ENCODE results near the gene IP6K2.

IP6K2 gene

DNA sequence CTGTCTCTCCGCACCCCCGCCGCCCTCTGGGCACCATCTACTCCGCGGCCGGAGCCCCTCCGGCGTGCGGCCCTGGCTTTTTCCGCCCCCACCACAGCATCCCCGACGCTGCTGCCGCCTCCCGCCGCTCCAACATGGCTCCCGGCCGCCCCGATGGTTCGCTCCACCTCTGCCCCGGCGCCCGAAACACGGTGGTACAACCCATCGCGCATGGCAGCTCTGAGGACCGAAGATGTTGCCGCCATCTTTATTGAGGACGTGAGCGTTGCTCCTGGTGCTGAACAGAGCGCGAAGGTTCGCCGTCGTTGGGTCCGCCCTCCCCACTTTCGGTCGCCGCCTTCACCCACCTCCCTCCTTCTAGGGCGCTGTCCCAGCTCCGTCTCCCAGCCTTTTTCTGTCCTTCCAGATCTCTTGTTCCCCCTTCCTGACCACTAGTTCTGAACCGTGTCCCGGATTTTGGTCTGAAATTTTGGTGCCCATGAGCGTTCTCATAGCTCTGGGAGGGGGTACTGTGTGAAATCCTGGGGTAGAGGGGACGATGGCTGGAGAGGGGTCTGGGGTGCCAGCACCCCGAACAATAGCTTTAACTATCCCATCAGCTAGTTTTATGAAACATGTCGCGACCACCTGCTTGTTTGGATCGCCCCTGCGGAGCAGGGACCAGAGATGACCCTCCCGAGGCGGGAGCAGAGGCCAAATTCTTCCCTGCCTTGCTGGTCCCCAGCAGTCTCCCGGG is 54.1 kb downstream of the IP6K2 start, which contains the start of gene CELSR3:
Gene CELSR3, minus strand, starts transcription at position 134 of the 736 bp plus-strand sequence. CDS start 252 bp downstream, outside the sequence.
- peak; percentile 60 for DNase-seq

DNA sequence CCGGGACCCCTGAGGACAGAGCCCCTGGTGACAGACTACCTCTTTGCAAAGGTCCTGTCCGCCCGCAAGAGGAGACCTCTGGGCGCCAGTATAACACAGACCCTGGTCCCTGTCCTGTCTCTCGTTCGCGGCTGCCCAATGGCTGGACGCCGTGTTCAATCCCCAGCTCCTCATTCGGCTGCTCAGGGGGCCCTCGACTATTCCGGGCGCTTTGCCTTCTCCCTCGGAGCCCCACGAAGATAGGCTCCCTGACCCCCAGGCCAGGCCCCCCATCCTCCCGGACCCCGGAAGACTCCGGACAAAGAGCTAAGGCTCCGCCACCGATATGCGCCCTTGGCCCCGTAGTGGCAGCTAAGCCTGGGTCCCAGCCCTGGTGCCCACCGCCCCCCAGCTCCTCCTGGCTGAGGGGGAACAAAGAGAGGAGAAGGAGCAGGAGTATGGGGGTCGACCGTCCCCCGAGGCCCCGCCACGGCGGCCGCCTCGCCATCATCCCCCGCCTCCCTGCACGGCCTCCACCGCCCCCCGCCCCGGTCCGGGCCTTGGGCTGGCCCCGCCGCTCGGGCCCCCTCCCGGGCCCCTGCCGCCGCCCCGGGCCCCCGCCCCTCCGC is 54.8 kb downstream of the IP6K2 start:
- no peak for DNase-seq

DNA sequence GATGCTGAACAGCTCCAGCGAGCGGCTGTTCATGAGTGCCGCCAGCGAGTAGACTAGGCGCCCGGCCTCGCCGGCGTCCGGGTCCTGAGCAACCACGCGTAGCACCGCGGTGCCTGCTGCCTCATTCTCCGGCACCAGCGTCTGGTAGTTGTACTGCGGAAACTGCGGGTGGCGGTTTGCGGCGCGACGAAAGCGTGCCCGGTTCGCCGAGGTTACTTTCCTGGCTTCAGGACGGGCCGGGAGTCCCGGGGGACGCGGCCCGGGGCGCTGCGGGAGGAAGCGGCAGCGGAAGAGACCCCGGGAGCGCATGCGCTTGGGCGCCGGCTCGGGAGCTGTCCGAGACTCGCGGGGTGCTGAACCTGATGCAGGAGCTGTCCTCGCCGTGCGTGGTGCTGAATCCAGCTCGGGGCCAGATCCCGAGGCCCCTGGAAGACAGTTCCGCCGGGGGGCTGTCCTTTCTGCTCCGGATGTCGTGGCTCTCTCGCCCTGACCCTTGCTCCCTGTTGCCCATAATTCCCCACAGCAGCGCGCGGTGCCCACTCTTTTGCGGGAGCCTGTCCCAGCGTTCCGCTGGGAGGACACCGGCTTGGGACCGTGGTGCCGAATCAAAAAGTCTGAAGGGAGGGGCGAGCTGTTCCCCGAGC is 55.4 kb downstream of the IP6K2 start:
- DNase-seq, result peak; percentile 66

DNA sequence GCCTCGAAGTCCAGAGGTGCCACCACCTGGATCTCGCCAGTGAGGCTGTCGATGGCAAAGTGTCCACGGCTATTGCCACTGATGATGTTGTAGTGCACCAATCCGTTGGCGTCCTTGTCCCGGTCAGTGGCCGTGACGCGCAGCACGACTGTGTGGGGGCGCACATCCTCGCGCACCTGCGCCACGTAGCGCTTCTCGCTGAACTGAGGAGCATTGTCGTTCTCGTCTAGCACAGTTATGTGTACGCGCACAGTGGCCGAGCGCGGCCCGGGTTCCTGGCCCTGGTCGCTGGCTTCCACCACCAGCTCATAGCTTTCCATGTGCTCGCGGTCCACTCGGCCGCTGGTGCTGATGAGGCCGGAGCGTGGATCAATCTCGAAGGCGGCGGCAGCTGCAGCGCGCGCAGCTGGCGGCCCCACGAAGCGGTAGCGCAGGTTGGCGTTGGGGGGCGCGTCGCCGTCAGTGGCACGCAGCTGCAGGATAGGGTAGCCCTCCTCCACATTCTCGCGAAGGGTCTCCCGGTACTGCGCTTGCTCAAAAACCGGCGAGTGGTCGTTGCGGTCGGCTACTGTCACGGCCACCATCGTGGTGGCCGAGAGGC is 56.1 kb downstream of the IP6K2 start:
- no peak for DNase-seq

DNA sequence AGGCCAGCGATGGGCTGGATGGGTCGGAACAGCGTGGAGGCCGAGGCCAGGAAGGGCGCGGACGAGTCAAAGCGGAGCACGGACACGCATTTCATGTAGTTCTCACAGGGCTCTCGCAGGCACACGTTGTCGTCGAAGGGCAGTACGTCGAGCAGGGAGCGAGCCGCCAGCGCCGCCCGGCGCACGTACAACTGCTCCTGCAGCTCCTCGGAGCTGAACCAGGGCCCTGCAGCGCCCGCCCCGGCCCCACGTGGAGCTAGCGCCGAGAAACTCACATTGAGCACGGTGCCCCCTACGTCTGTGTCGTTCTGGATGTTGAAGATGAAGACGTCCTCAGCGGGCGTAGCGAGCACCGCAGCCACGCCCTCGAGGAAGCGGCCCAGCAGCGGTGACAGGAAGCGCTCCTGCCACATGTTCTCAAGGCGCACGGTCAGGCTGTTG is 60.2 kb downstream of the IP6K2 start:
- DNase-seq, result no peak

DNA sequence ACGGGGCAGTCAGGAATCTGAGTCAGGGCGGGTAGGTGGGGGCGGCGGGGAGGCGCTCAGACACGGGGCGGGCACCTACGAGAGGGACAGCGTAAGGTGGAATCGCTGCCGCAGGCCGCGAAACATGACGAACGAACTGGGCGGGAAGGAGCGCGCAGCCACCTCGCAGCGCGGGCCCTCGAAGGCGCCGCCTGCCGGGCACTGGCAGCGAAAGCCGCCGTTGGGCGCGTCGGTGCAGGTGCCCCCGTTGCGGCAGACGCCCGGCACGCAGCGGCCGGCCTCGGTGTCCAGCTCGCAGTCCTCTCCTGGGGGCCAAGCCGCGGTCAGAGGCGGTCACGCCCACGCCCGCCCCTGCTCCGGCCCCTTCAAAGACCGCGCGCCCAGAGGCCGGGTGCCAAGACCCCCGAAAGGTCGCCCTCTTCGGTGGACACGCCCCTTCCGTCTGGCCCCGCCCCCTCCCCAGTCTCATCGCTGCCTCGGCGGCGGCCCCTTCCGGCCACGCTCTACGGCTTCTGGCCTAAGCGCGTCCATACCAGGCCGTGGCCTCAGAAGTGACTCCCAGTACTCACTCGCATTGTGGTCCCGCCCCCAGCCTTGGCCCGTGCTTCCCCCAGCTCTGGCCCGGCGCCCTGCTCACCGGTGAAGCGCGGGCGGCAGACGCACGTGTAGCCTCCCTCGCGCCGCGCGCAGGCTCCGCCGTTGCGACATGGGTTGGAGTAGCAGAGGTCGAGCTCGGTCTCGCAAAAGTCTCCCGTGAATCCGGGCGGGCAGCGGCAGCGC is 60.8 kb downstream of the IP6K2 start:
- peak; percentile 84 for DNase-seq

DNA sequence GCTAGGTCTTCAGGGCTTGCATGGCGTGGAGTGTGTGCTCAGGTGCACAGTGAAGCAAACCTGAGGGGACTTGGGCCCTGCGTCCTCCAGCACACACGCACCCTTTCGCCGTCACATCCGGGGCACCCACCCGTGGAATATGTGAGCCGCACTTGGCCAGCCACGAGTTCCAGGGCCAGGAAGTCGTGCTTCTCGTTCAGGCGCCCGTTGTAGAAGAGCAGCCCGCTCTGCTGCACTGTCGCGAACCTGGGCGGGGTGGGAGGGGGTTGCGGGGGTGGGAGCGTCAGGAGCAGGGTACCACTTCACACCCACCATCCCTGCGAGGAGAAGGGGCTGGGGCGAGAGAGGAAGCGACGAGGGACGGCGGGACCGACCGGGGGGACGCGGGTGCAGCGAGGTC is 61.4 kb downstream of the IP6K2 start:
- DNase-seq, result peak; percentile 48

DNA sequence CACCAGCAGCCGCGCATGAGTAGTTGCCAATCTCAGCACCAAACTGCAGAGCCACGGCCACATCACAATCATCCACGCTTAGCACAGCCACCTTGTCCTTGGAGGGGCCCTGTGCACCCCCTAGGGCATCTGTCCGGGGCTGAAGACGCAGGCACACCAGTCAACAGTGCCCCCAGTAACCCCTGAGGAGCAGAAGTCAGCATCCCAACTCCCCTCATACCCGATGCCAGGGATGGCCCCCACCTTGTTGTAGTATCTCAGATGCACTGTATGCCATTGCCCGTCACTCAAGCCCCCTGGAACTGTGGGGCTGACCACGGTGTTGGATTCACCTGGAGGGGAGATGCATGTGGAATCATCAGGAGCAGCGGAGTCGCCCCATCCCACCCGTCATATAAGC is 62.0 kb downstream of the IP6K2 start:
- DNase-seq, result no peak

DNA sequence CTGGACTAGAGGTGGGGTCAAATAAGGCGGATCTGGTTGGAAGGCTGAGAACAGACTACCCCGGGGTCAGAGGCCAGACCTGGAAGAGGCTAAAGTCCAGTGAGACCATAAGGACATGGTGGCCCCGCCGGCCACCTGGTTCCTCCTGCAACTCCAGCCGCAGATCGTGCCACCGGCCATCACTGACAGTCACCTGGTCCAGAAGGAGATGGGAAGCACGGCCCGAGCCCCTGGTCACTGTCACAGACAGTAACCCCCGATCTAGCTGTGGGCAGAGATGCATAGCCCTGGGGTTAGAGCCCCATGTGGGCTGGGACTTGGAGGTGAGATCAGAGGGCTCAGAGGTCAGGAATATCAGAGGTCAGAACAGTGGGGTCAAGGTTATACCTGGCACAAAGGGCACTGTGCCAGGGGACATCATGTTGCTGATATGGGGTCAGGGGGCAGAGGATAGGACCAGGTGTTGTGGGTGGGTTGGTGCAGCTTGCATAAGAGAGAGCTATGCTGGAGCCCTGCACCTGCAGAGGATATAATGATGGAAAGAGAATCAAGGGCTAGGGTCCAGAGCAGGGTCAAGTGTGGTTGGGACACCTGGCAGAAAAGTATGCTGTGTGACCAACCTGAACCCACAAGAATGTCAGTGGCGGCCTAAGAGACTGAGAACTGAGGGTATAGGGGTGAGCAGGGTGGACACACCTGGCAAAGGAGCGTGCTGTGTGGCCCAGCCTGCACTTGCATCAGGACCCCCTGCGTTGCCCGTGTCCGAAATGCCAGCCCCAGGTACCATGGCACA is 63.9 kb downstream of the IP6K2 start:
- DNase-seq, result no peak

DNA sequence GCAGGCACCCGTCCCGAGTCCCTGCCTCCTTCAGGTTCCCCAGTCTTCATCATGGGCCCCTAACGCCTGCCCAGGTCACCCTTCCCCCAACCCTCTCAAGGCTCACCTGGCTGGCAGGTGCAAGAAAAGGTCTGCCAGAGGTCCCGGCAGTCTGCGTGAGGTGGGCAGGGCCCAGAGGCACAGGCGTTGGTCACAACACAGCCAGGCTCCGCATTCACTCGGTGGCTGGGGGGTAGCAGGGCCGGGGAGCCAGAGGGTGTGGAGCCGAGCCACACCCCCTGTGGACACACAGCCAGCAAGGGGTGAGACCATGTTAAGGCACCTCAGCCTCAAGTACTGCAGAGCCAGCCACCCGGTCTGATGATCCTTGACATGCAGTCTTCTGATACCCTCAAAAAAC is 65.2 kb downstream of the IP6K2 start:
- DNase-seq, result no peak

DNA sequence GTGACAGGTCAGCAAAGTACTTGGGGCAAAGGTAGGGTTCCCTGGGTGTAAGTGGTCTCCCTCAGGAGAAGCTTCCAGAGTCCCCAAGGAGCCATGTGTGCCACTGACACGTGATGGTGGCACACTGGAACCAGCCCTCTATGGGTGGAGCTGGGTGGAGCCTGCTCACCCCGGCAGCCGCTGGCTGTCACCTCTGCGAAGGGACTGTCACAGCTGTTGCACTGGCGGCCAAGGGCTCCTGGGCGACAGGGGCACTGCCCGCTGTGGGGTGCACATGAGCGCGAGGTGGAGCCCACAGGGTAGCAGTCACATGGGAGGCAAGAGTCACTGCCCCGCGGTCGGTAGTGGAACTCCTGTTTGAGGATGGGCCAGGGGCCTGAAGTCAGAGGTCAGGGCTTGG is 66.3 kb downstream of the IP6K2 start:
- no peak for DNase-seq

DNA sequence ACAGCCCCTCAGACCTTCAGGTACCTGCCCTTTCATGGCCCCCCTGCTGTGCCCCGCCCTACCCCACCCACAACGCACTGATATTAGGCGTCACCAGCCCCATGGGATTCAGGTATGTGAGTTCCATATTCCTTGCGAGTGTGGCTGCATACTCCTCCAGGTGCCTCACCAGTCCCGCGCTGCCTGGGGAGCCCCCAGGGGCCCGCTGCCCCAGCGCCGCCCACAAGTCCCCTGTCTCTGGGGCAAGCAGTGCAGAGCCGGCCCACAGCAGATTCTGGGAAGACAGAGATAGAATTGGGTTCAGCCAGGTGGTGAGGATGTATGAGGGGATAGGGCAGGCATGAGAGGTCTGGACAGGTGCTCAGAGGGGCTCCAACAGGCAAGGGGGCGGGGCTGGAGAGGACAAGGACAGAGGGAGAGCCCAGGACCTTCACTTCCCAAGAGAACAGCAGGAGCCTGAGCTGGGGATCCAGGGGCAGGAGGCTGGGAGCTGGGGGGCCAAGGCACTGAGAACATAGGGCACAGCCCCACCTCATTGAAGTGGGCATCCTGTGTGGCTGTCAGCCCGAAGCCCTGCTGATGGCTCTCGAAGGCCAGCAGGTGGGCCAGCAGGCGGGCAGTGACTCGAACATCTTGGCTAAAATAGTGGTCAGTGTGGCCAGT is 68.7 kb downstream of the IP6K2 start:
- no peak for DNase-seq

DNA sequence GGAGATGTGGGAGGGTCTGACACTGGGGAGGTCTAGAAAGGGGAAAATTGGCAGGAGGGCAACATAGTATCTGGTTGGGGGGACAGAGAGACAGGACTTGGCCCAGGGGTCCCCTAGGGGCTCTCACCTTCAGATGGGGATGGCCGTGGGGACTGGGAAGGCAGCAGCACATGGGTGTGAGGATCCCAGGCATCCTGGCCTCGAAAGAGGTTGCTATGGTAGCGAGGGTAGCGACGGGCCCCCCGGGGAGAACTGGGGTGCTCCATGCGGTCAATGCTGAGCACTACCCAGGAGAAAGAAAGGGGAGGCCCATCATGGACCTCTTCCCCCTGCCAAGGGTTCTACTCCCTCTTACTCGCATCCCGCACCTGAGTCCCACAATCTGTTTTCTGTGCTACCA is 69.3 kb downstream of the IP6K2 start:
- no peak for DNase-seq

DNA sequence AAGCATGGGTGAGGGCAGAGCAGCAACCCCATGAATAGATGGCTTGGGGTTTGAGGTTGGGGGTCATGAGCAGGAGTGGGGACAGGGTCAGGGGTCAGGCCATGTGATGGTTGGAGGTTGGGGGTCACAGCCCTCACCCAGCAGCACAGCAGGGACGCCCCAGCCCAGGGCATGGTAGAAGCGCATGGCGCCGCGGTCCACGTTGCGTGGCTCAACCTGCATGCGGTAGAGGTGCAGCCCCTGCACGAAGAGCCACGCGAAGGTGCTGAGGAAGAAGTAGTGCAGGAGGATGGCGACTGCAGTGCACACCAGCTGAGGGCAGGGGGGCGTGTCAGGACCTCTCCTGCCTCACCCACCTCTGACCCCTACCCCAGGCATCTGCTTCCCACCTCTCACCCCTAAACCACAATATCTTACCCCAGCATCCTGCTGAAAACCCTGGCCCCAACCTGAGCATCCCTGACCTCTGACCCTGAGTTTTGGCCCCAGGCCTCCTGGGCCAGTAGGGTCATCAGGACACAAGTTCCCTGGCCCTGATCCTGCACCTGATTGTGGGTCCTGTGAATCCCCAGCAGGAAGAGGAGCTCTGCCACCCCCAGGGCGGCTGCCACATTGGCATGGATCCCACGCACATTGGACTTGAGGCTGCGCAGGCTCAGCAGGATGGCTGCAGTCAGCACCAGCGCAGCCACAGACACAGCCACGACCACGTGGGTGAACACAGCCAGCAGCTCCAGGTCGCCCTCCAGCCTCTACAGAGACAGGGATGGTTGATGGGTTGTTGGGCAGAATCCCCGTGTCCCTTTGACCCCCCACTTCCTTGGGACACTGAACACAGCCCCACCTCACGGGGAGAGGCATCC is 71.9 kb downstream of the IP6K2 start:
- no peak for DNase-seq

DNA sequence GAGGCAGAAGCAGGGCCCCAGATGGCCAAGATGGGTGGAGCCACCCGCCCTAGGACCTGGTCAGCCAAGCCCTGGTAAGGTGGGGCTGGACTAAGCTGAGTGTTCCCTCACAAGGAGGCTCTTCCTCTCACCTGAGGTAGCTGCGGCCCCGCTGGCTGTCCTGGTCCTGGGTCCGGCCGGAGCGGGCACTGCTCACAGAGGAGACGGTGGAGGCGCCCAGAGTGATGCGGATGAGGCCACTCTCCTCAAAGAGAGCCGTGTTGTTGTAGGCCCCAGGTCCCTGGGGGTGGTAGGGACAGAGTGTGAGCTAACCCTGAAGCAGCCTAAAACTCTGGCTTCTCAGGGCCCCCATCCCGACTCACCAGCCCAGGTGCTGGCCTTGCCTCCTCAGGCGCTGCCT is 74.4 kb downstream of the IP6K2 start:
- DNase-seq, result no peak

DNA sequence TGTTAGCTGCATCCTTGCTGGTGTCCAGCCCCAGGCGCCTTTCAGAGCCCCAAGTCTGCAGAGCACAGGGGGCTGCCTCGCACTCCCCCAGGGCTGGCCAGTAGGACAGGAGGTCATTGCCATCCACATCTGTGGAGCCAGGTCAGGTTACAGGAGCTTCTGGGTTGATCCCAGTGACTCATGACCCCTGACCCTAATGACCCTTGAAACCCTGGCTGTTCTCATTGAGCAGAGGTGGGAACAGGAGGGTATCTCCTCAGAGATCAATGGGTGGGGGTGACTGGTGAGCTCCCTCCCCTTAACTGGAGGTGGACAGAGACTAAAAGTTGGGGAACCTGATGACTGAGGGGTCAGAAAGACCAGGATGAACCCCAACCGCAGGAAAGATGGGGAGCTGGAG is 75.6 kb downstream of the IP6K2 start:
- DNase-seq, result no peak

DNA sequence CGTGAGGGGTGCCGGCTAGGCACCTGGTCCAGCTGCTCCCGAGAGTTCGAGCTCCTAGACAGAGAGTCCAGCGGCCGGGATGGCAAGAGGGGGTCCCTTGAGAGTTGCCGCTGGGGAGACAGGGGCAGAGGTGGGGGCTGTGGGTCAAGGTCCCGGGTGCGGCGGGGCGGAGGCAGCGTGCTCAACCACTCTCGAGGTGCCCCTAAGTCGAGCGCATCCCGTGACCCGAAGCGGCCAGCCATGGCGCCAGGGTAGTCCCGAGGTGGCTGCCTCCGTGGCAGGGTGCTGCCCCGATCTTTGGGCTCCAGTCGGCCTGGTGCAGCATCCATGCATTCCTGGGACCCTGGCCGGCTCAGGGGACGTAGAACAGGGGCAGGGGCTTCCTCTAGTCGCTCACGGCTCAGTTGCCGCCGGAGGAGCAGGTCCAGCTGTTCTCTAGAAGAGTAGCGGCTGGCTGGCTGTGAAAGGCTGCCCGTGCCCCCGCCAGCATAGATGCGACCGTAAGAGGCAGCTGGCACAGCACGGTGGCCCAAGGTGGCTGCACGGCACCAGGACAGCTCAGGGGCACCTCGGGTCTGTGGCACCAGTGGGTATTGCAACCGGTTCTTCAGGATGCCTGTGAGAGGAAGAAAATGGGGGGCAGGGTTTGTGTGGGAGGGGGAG is 76.9 kb downstream of the IP6K2 start:
- no peak for DNase-seq
